Jurkat, Clone E6-1 (cell line): ENCODE measurements around the gene OR2T5. TPM values are rescaled to one million over a fixed set of nuclear protein-coding genes. Genes with fewer than 3 reads are reported as not detected.
"Not testable (repeated sequence)": the region's sequence is repeated elsewhere in the genome, so short reads cannot be mapped to it uniquely, and the experiment has no call there.

Source experiments
- DNase-seq: peaks from one replicate; pipeline ENCODE4 v3.0.0-alpha.2; 2011; ENCODE audit warnings: low read depth, low spot score
- H3K4me3 ChIP-seq: 2 replicates; pipeline ENCODE4 v1.5.1; 2011; ENCODE audit warnings: mild to moderate bottlenecking, low read length, control low read depth, moderate library complexity
- polyA plus RNA-seq: library from polyadenylated mRNA; unstranded; fragments of >200 nt; gene quantifications from one replicate; pipeline ENCODE4 v1.2.1, GENCODE V29; 2012; ENCODE audit warnings: missing spikeins; ENCODE audit not compliant: insufficient read length, insufficient read depth

OR2T5 gene
- not detected for polyA plus RNA-seq

- DNase-seq, H3K4me3 ChIP-seq: not testable (repeated sequence)
Observed at GRCh38 chr1:248488289-248488688, at the start of gene OR2T5. OR2T5 (plus strand) TSS chr1:248488589; CDS start chr1:248488589, 0 bp downstream.

DNA sequence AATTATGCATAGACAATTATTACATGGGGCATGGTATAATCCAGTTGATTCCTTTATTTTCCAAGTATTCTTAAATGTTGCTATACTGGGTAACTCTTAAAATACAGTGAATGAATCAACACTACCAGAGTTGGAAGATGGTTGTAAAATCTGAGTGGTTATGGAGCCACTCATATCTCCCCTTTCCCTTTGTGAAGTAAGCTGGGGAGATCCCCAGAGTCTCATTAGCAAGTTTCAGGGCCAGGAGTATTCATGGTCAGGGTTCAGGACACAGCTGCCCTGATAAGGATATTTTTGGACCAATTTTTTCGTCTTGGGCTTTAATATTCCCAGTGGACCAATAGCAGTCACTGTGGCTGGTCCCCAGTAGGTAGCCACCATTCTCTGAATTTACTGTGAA lies 49.7 kb upstream of the OR2T5 start:
- not testable (repeated sequence) for DNase-seq, H3K4me3 ChIP-seq

DNA sequence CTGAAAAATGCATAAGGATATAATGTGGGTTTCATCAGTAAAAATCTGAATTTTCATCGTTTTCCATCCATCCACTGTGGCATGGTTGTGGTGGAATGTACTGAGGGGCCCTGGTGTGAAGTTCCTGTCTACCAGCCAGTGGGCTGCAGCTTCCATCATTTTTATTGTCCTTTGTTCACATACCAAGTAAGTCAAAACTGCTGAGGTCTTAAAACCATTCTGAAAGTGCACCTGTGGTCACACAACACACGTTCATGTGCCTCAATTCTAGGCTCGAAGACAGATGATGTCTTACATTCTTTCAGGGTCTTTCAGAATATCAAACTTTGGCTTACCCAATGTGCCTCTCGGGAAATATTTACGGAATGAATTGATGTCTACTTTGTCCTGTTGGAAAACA lies 49.1 kb upstream of the OR2T5 start:
- not testable (repeated sequence) for DNase-seq, H3K4me3 ChIP-seq

GRCh38 chr1:248442500-248443277 lies 45.7 kb upstream of the OR2T5 start:
- H3K4me3 ChIP-seq, DNase-seq: not testable (repeated sequence)

DNA sequence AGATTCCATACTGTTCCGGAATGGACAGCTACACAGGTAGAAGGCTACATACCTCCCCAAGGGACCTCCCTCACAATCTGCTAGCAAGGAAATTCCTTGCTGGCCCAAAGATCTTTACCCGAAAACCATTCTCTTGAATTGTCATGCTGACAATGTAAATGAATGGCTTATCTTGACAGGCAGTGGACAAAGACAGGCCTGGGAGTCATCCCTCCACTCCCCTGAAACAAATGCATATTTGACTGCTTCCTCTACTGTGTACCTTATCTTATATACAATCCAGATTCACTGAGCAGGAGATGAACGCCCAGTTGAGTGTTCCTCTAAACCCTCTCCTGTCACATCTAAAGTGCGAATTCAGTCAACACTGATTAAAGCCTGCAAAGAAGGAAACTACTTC lies 43.8 kb upstream of the OR2T5 start:
- DNase-seq, H3K4me3 ChIP-seq: not testable (repeated sequence)

GRCh38 chr1:248445399-248445798 lies 43.0 kb upstream of the OR2T5 start, which contains the start of gene OR2T2:
OR2T2 (plus strand) TSS chr1:248445637; CDS start chr1:248452798, 7,161 bp downstream.
- H3K4me3 ChIP-seq, DNase-seq: not testable (repeated sequence)

DNA sequence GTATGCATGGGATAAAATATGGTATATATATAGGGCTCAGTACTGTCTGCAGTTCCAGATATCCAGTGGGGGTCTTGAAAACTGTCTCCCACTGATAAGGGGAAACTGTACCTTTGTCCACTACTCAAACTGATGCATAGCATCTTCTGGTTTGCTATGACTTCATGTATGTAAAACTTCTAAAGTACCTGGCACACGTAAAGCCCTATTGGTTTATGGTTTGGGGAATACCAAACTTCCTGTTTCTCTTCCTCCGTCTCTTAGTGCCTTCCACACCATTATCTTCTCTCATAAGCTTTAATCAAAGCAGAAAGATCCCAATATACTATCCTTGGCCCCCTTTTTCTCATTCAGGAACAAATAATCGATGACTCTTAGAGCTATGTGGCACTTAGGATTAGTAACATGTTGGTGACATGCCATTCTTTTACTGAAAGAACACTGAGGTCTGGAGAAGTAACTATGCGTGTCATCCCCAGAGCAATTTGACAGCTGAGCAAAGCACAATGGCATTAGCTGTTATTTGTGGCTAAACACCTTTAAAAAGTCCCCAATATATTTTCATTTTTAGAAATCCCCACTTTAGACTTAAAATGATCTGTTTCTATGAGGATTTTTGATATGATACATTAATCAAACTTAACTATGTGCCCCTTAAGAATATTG lies 39.8 kb upstream of the OR2T5 start:
- DNase-seq, H3K4me3 ChIP-seq: not testable (repeated sequence)

- DNase-seq, H3K4me3 ChIP-seq: not testable (repeated sequence)
Observed at GRCh38 chr1:248449821-248450465, 38.4 kb upstream of the OR2T5 start.

- not testable (repeated sequence) for DNase-seq, H3K4me3 ChIP-seq
Observed at GRCh38 chr1:248450466-248451145, 37.8 kb upstream of the OR2T5 start.

- DNase-seq, H3K4me3 ChIP-seq: not testable (repeated sequence)
Observed at GRCh38 chr1:248453619-248454018, 34.8 kb upstream of the OR2T5 start.

DNA sequence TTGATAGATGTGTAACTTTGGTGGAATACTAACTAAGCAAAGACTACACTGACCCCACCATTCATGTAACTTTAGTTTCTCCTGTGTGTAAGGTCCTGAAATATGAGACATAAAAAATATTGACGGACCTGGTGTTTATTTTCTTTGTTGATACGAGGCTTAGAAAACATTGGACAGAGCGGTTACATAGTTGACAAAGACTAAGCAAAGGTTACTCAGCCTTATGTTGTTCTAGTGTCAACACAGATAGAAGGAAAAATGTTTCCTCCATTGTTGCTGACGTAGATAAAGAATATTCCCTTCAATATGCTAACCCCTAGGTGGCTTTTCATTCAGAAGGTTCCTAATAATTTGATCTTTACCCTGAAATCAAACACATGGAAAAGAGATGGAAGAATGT lies 33.3 kb upstream of the OR2T5 start:
- not testable (repeated sequence) for H3K4me3 ChIP-seq, DNase-seq

GRCh38 chr1:248456635-248457034 lies 31.8 kb upstream of the OR2T5 start:
- DNase-seq, H3K4me3 ChIP-seq: not testable (repeated sequence)

- H3K4me3 ChIP-seq, DNase-seq: not testable (repeated sequence)
Observed at GRCh38 chr1:248459117-248459516, 29.3 kb upstream of the OR2T5 start.

DNA sequence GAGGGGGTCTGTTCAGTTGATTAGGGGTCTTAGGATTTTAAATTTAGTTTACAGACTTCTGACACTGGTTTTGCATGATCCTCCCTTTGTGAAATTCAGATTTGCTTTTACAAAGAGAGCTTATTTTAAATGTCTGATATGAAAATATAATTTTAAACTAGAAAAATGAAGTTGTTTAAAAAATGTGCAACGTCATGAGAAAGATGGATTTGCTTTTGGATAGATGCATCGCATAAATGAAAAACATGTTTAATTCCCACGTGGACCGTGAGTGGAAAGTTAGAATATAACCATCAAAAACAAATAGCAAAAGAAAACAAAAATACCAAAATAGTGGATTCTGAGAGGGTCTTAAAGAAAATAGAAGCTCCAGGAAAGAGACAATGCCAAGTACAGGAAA lies 17.2 kb upstream of the OR2T5 start:
- H3K4me3 ChIP-seq: no peak overlapping the region
- DNase-seq: no peak

DNA sequence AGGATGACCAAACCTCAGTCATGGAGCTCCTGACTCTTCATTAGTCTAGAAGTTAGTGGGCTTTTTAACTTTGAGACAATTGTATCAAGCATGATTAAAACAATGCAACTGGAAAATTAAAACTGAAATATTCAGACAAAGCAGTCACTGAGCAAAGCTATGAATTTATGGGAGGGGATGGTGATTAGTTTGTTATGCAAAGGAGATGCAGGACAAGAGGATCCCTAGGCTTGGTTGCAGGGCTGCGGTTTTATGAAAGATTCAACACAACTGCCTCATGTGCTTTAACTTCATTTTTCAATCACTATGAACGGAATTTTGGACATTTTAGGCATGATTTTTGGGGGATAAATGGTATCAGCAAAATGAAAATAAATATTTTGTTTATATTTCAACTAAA lies 16.3 kb upstream of the OR2T5 start:
- not testable (repeated sequence) for H3K4me3 ChIP-seq, DNase-seq

DNA sequence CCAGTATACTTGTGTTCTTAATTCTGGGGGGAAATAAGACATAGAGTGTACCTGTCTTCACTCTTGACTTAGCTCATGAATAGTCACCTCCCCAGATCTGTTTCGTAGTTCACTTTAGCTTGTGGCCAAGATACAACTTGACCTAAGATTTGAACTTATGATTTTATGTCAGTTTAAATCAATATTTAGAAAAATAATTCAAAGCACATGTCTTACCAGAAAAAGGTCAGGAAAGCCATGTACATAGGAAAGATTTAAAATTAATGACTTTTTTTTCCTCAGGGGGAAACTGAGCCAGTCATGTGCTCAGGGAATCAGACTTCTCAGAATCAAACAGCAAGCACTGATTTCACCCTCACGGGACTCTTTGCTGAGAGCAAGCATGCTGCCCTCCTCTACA lies 15.3 kb upstream of the OR2T5 start, which contains the start of gene OR2T3:
OR2T3 (plus strand) TSS at position 301 of the 400 bp plus-strand sequence; CDS start at position 301, 0 bp downstream.
- DNase-seq, H3K4me3 ChIP-seq: not testable (repeated sequence)

DNA sequence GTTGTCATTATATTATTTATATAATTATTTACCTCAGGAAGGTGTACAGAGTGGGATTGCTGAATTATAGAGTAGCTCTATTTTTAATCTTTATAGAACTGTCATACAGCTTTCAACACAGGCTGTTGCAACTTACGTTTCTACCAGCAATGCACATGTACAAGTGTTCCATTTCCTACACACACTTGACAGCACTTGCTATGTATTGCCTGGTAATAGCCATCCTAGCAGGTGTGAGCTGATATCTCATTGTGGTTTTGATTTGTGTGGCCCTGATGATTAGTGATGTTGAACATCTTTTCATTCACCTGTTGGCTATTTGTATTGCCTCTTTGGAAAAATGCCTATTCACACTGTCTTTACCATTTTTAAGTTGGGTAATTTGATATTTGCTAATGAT lies 12.7 kb upstream of the OR2T5 start:
- not testable (repeated sequence) for DNase-seq, H3K4me3 ChIP-seq

- peak overlapping the region; percentile 16; the same call in 1 of the 2 replicates for H3K4me3 ChIP-seq
- not testable (repeated sequence) for DNase-seq
Observed at GRCh38 chr1:248481686-248482579, 6.5 kb upstream of the OR2T5 start.
